ENCODE data around the gene SLC6A20. TPM values are rescaled to one million over a fixed set of nuclear protein-coding genes. Genes with fewer than 3 reads are reported as not detected.

Gene SLC6A20
- total and polyA plus RNA-seq, 2 of the 13 experiments (the other 11 are each of a cell fraction or from before 2014, with no cell fraction given): not detected

- 0 out of 2 replicates have a peak, but pooled peaks have one; percentile 43 for TF ChIP-seq ZNF317 (CRISPR knock-in tag; IDR thresholded peaks at IDR 0.05)
- no peak for TF ChIP-seq ZFAT (CRISPR knock-in tag; conservative IDR thresholded peaks at IDR 0.05)
- 0 out of 2 replicates have a peak, but pooled peaks have one; percentile 7 for TF ChIP-seq NCOA1 (CRISPR knock-in tag; IDR thresholded peaks at IDR 0.05)
- no peak for TF ChIP-seq SRSF4 (IDR thresholded peaks at IDR 0.05; ENCODE audit: low read depth, low read length, poor library complexity, severe bottlenecking)
- TF ChIP-seq BORCS8-MEF2B (CRISPR knock-in tag; IDR thresholded peaks at IDR 0.05): 0 out of 2 replicates have a peak, but pooled peaks have one; percentile 16
- no peak for TF ChIP-seq ZBED4 (CRISPR knock-in tag; IDR thresholded peaks at IDR 0.05; ENCODE audit: borderline replicate concordance)
- TF ChIP-seq NONO (IDR thresholded peaks at IDR 0.05): no peak
- peak; percentile 69; the same call in 1 of the 2 replicates for TF ChIP-seq NONO (CRISPR knock-in tag; conservative IDR thresholded peaks at IDR 0.05)
- TF ChIP-seq ZBTB2 (CRISPR knock-in tag; IDR thresholded peaks at IDR 0.05; ENCODE audit: low read depth): no peak
- TF ChIP-seq ZBTB40 (IDR thresholded peaks at IDR 0.05): peak; percentile 75
- peak; percentile 64; the same call in 1 of the 2 replicates for TF ChIP-seq ZBTB40 (CRISPR knock-in tag; IDR thresholded peaks at IDR 0.05)
- TF ChIP-seq HOXA3 (CRISPR knock-in tag; IDR thresholded peaks at IDR 0.05): peak; percentile 80; the same call in 1 of the 2 replicates
- 0 out of 2 replicates have a peak, but pooled peaks have one; percentile 50 for TF ChIP-seq EED (CRISPR knock-in tag; IDR thresholded peaks at IDR 0.05)
- TF ChIP-seq HNRNPL (IDR thresholded peaks at IDR 0.05; ENCODE audit: low read depth, low read length): 0 out of 2 replicates have a peak, but pooled peaks have one; percentile 17
- no peak for TF ChIP-seq AKAP8 (CRISPR knock-in tag; IDR thresholded peaks at IDR 0.05)
Observed at GRCh38 chr3:45841757-45842491, 45.6 kb upstream of the SLC6A20 start, which contains the start of gene LZTFL1 (continued).
